CD4-positive, alpha-beta memory T cell (primary cell): ENCODE results near the gene UCN. TPM values are rescaled to one million over a fixed set of nuclear protein-coding genes. Genes with fewer than 3 reads are reported as not detected.
A peak's percentile ranks its signal among the peaks of the same experiment; 100 is the strongest.

Experiments
- CTCF ChIA-PET: fragments of 350-600 bp; sonication (Branson Sonifier 250); formaldehyde crosslinking; loops from one replicate; lab custom pipeline; 2021; ENCODE audit warnings: inconsistent platforms; ENCODE audit not compliant: partially characterized antibody; lab: Charles Lee
- POLR2A ChIA-PET: fragments of 350-600 bp; sonication (Branson Sonifier 250); formaldehyde crosslinking; loops from one replicate; lab custom pipeline; 2021; ENCODE audit not compliant: partially characterized antibody; lab: Charles Lee
- DNase-seq, 5 donors: peaks; one replicate each; pipeline versions ENCODE4 v3.0.0 to v3.0.0-alpha.2; 2020 to 2022; ENCODE audit warnings: mixed read lengths in 1 of 5
- H3K27ac ChIP-seq: one replicate; pipeline ENCODE4 v1.7.0; 2013; ENCODE audit warnings: low read depth, low read length
- H3K27me3 ChIP-seq: 2 replicates; pipeline ENCODE4 v1.7.0; 2013; ENCODE audit warnings: mild to moderate bottlenecking, low read length, moderate library complexity; ENCODE audit not compliant: insufficient read depth
- H3K36me3 ChIP-seq: 2 replicates; pipeline ENCODE4 v1.7.0; 2013; ENCODE audit warnings: mild to moderate bottlenecking, low read length, moderate library complexity; ENCODE audit not compliant: insufficient read depth
- H3K4me1 ChIP-seq: 2 replicates; pipeline ENCODE4 v1.7.0; 2013; ENCODE audit warnings: mild to moderate bottlenecking, low read length, moderate library complexity; ENCODE audit not compliant: insufficient read depth
- H3K4me3 ChIP-seq, 2 donors: one replicate each; pipeline ENCODE4 v1.7.0; 2013; ENCODE audit warnings: low read length in 2 of 2, mild to moderate bottlenecking in 1 of 2
- H3K9me3 ChIP-seq, 2 donors: one replicate each; pipeline ENCODE4 v1.7.0; 2013; ENCODE audit warnings: low read length in 2 of 2, control low read depth in 1 of 2; ENCODE audit not compliant: control insufficient read depth in 1 of 2
- H3K27ac Mint-ChIP-seq, 7 donors: one replicate each; pipeline ENCODE4 v1.8.0; 2020 to 2021; ENCODE audit warnings: mixed read lengths in 7 of 7, mild to moderate bottlenecking in 6 of 7, inconsistent platforms in 3 of 7, moderate library complexity in 3 of 7
- H3K27me3 Mint-ChIP-seq, 2 donors: one replicate each; pipeline ENCODE4 v1.8.0; 2020 to 2021; ENCODE audit warnings: mixed read lengths in 2 of 2
- H3K36me3 Mint-ChIP-seq, 2 donors: one replicate each; pipeline ENCODE4 v1.8.0; 2020 to 2021; ENCODE audit warnings: mixed read lengths in 2 of 2, inconsistent platforms in 1 of 2, mild to moderate bottlenecking in 1 of 2
- H3K4me1 Mint-ChIP-seq, 4 donors: one replicate each; pipeline ENCODE4 v1.8.0; 2020 to 2021; ENCODE audit warnings: mixed read lengths in 4 of 4, mild to moderate bottlenecking in 1 of 4
- H3K4me3 Mint-ChIP-seq, 8 donors: one replicate each; pipeline ENCODE4 v1.8.0; 2020 to 2021; ENCODE audit warnings: mixed read lengths in 8 of 8, mild to moderate bottlenecking in 7 of 8, moderate library complexity in 6 of 8, inconsistent platforms in 3 of 8
- H3K9me3 Mint-ChIP-seq, 8 donors: one replicate each; pipeline ENCODE4 v1.8.0; 2020 to 2021; ENCODE audit warnings: mixed read lengths in 8 of 8, mild to moderate bottlenecking in 5 of 8, inconsistent platforms in 3 of 8, moderate library complexity in 1 of 8
- intact Hi-C: fragments of 100-400 bp; cut with micrococcal nuclease; formaldehyde crosslinking; loops from one replicate; pipeline ENCODE4 v1.15.1; 2023
- polyA plus RNA-seq, 2 donors: library from polyadenylated mRNA; unstranded; fragments of 300-500 nt; fragmentation: Illumina TruSeq; gene quantifications; one replicate each; pipeline ENCODE4 v1.2.3, GENCODE V29; 2021
- total RNA-seq, 2 experiments: library from RNA; stranded (reverse); gene quantifications; one replicate each; pipeline ENCODE4 v1.2.3, GENCODE V29; 2021

UCN gene
- total and polyA plus RNA-seq, 4 experiments from 2014 or later = 0.84 to 5.4 (median 5.1) TPM; not detected in 1

- peaks cover 23% of the 10 kb centered on the region for H3K4me1 ChIP-seq
- H3K27me3 ChIP-seq = peaks cover 37% of the 10 kb centered on the region
- Mint-ChIP-seq H3K9me3 (peaks cover 0 to 2% (median 0%) of the 10 kb centered on the region in 8 donors), H3K36me3 (peaks cover 0 to 3% of the 10 kb centered on the region in 2 donors), H3K4me1 (peaks cover 23 to 38% (median 25%) of the 10 kb centered on the region in 4 donors), H3K27ac (peak overlapping the region in 6 of 7 donors; percentile 33 to 89 (median 66)), H3K27me3 (peaks cover 40 to 45% of the 10 kb centered on the region in 2 donors), H3K4me3 (peak overlapping the region; percentile 82 to 96 (median 92))
- peak in 2 of 5 donors; percentile 9 to 19 for DNase-seq
- no peaks in the 10 kb centered on the region for H3K36me3 ChIP-seq
- H3K4me3 ChIP-seq = peak overlapping the region; percentile 23 to 52
- CTCF ChIA-PET = interaction anchor here (0.7 to 5.6 kb wide), 5 partner anchors 12 to 302 kb away, joined by 3 to 43 read pairs (median 3); partner anchors contain the start of gene TRIM54
- H3K9me3 ChIP-seq = no peaks in the 10 kb centered on the region
- POLR2A ChIA-PET = interaction anchor here (1.1 to 2.0 kb wide), 2 partner anchors 49 to 51 kb away, joined by 3 to 4 read pairs; partner anchors contain the start of genes ATRAID and SLC5A6
- intact Hi-C loops = loop anchor here (5.0 kb wide), 1 partner anchor 46 kb away; the partner anchor contains the start of gene CAD
- no peak overlapping the region for H3K27ac ChIP-seq
Observed at GRCh38 chr2:27263287-27264252, 44.7 kb downstream of the UCN start.

DNA sequence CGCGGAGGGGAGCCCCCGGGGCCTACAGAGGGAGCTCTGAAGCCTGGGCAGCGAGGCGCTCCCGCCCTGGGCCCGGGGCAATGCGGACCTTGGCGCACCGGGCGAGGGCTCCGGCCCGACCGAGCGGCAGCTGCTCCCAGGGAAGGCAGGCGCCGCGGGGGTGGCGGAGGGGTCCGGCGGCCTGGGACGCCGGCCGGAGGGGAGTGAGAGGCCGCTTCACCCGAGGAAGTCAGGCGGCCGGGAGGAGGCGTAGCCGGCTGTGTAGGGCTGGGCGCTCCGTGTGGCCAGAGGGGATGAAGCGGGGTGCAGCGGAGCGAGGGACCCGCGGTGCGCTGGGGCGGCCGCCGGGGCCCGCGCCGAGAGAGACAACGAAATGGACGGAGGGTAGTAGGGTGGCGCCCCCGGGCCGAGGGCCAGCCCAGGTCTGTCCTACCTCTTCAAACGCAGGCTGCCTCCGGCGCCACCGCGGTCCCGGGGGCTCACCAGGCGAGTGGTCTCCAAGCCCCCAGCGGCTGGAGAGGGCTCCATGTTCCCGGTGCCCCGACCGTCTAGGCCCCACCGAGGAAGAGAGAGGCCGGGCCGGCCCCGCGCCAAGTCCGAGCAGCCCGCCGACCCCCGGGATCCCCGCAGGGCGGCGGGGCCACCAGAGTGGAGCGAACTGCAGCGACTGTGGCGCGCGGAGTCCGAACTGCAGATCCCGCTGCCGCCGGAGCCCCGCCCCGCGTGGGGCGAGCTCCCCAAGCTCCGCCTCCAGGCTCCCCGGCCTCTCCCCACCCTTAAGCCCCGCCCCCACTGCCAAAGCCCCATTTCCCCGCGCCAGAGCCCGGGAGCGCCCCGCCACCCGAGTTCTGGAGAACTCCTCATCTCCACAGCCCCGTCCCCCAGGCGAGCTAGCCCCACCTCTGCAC lies 45.6 kb downstream of the UCN start, which contains the start of gene SLC30A3:
SLC30A3 (minus strand) TSS at position 669 of the 908 bp plus-strand sequence; CDS start at position 528, 141 bp downstream.
- Mint-ChIP-seq H3K27me3 (peaks cover 45 to 49% of the 10 kb centered on the region in 2 donors), H3K36me3 (peaks cover 0 to 3% of the 10 kb centered on the region in 2 donors), H3K27ac (peak within 1 kb of the TSS in 5 of 7 donors; percentile 11 to 89 (median 71)), H3K4me1 (peaks cover 23 to 38% (median 25%) of the 10 kb centered on the region in 4 donors), H3K9me3 (peaks cover 0 to 2% (median 0%) of the 10 kb centered on the region in 8 donors), H3K4me3 (peak within 1 kb of the TSS; percentile 82 to 96 (median 92))
- Histone ChIP-seq H3K36me3 (no peaks in the 10 kb centered on the region), H3K9me3 (no peaks in the 10 kb centered on the region), H3K27me3 (peaks cover 46% of the 10 kb centered on the region), H3K4me3 (peak within 1 kb of the TSS; percentile 23 to 52), H3K4me1 (peaks cover 23% of the 10 kb centered on the region), H3K27ac (no peak within 1 kb of the TSS)
- POLR2A ChIA-PET = interaction anchor here (1.1 kb wide), 1 partner anchor 50 kb away, joined by 3 read pairs; the partner anchor contains the start of genes ATRAID and SLC5A6
- CTCF ChIA-PET = interaction anchor here (1.2 to 5.6 kb wide), 3 partner anchors 18 to 41 kb away, joined by 3 to 43 read pairs (median 3); partner anchors contain the start of gene TRIM54
- intact Hi-C loops = loop anchor here (5.0 kb wide), 1 partner anchor 45 kb away; the partner anchor contains the start of gene CAD
- peak; percentile 49 to 67 (median 55) for DNase-seq

DNA sequence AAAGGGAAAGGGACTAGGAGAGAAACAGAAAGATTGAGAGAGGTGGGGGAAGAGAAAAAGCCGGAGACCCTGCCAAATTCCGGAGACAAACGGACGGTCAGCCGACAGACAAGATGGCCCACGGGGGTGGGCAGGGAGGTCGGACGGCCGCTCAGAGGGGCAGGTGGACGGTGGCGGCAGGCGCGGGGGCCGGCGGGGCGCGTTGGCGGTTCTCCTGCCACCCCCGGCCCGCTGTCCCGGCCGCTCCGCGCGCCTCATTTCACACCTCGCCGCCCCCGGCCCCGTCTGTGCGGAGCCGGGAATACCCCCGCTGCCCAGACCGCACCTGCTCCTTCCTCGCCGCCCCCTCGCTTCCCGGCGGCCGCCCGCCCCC lies 46.3 kb downstream of the UCN start:
- intact Hi-C loops = loop anchor here (5.0 kb wide), 1 partner anchor 45 kb away; the partner anchor contains the start of gene CAD
- peak overlapping the region; percentile 53 to 84 (median 73) for H3K4me3 Mint-ChIP-seq
- peaks cover 0 to 2% (median 0%) of the 10 kb centered on the region in 8 donors for H3K9me3 Mint-ChIP-seq
- peaks cover 50% of the 10 kb centered on the region for H3K27me3 ChIP-seq
- peaks cover 23% of the 10 kb centered on the region for H3K4me1 ChIP-seq
- peaks cover 0 to 3% of the 10 kb centered on the region in 2 donors for H3K36me3 Mint-ChIP-seq
- no peak overlapping the region for H3K27ac ChIP-seq
- H3K27ac Mint-ChIP-seq = peak overlapping the region in 2 of 7 donors; percentile 49 to 71
- DNase-seq = no peak
- H3K36me3 ChIP-seq = no peaks in the 10 kb centered on the region
- H3K27me3 Mint-ChIP-seq = peaks cover 49 to 55% of the 10 kb centered on the region in 2 donors
- H3K4me3 ChIP-seq = peak overlapping the region in 1 of 2 donors; percentile 35
- ChIA-PET POLR2A (no interaction called here), CTCF (no interaction called here)
- H3K4me1 Mint-ChIP-seq = peaks cover 23 to 38% (median 25%) of the 10 kb centered on the region in 4 donors
- no peaks in the 10 kb centered on the region for H3K9me3 ChIP-seq

- peaks cover 0 to 3% of the 10 kb centered on the region in 2 donors for H3K36me3 Mint-ChIP-seq
- ChIA-PET POLR2A (no interaction called here), CTCF (no interaction called here)
- peaks cover 49 to 60% of the 10 kb centered on the region in 2 donors for H3K27me3 Mint-ChIP-seq
- H3K4me3 Mint-ChIP-seq = peak overlapping the region; percentile 53 to 84 (median 73)
- no peaks in the 10 kb centered on the region for H3K36me3 ChIP-seq
- intact Hi-C loops = loop anchor here (5.0 kb wide), 1 partner anchor 44 kb away; the partner anchor contains the start of gene CAD
- peaks cover 0 to 2% (median 0%) of the 10 kb centered on the region in 8 donors for H3K9me3 Mint-ChIP-seq
- peak overlapping the region in 1 of 2 donors; percentile 35 for H3K4me3 ChIP-seq
- H3K27ac Mint-ChIP-seq = peak overlapping the region in 3 of 7 donors; percentile 30 to 71 (median 49)
- no peak overlapping the region for H3K27ac ChIP-seq
- no peak for DNase-seq
- no peaks in the 10 kb centered on the region for H3K9me3 ChIP-seq
- peaks cover 23% of the 10 kb centered on the region for H3K4me1 ChIP-seq
- H3K27me3 ChIP-seq = peaks cover 50% of the 10 kb centered on the region
- H3K4me1 Mint-ChIP-seq = peaks cover 23 to 38% (median 25%) of the 10 kb centered on the region in 4 donors
Observed at GRCh38 chr2:27261241-27261925, 46.9 kb downstream of the UCN start.

GRCh38 chr2:27258051-27258450 lies 50.2 kb downstream of the UCN start:
- peaks cover 41 to 52% of the 10 kb centered on the region in 2 donors for H3K27me3 Mint-ChIP-seq
- DNase-seq = no peak
- peaks cover 0 to 2% (median 0%) of the 10 kb centered on the region in 8 donors for H3K9me3 Mint-ChIP-seq
- no peak overlapping the region for H3K4me3 ChIP-seq
- peaks cover 6% of the 10 kb centered on the region for H3K4me1 ChIP-seq
- no peaks in the 10 kb centered on the region for H3K9me3 ChIP-seq
- no peak overlapping the region for H3K4me3 Mint-ChIP-seq
- peaks cover 38% of the 10 kb centered on the region for H3K27me3 ChIP-seq
- no peak overlapping the region for H3K27ac ChIP-seq
- H3K27ac Mint-ChIP-seq = no peak overlapping the region
- intact Hi-C loops = no loop called here
- no peaks in the 10 kb centered on the region for H3K36me3 Mint-ChIP-seq
- no peaks in the 10 kb centered on the region for H3K36me3 ChIP-seq
- CTCF ChIA-PET = no interaction called here
- POLR2A ChIA-PET = no interaction called here
- peaks cover 4 to 19% (median 8%) of the 10 kb centered on the region in 4 donors for H3K4me1 Mint-ChIP-seq
